GM19328 (cell line): ENCODE results near the gene TSPAN31.

ENCODE experiments used
- ATAC-seq: cut with Tn5 transposase; IDR thresholded peaks from one replicate; pipeline ENCODE4 v1.9.1; 2021; ENCODE audit warnings: mild to moderate bottlenecking, moderate library complexity; ENCODE audit not compliant: unreplicated experiment

The TSPAN31 gene

DNA sequence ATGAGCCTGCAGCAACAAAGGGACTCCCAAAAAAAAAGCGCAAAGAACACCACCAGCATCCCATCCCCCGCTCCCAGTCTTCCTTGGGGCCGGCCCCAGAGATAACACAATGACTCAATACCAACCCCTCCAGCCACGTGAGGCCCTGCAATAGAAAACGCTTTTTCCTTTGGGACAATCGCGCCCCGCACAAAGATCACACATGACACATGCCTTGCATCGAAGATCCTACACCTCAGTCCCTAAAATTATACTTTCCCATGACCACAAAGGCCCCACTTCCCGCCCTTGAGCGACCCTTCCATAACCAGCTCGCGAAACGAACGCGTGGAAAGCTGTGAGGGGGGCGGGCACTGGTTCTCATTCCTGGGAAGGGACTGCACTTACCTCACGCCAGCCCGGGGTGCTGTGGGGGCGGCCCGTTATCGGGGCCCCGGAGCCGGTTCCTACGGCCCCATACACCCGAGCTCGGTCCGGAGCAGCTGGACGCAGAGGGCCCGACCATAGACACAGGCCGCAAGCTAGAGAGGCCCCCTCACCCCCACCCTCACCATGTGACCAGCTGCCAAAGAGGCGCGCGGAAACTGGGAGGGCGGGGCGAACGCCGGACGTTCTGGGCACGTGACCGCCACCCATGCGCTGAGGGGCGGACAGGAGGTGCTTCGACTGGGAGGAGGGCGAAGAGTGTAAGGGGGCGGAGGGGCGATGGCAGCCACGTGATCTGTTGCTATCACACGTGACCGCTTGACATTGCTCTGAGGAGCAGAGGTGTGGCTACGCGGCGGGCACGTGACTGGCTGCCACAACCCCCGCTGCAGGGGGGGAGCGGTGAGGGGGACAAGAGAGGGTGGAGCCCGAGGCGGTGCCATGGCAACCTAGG lies 7.2 kb downstream of the TSPAN31 start, which contains the start of gene CDK4:
Gene CDK4 (minus strand): TSS at position 523 of the 880 bp plus-strand sequence. CDS start 593 bp downstream, outside the sequence.
- ATAC-seq = peak; percentile 57

DNA sequence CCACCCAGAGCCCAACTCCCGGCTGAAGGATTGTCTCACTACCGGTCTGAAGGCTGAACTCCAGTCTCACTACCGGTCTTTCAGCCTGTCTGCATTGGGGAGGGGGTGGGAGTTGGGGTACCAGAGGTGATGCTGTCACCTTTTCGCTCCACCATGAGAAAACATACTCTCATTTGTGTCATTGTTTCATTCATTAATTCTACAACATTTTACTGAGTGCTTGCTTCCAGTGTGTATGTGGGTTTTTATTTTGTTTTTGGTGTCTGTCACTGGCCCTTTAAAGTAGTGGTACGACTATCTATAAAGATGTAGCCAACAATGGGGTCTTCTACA lies 7.8 kb downstream of the TSPAN31 start:
- no peak for ATAC-seq

GRCh38 chr12:57753756-57754337 lies 9.0 kb downstream of the TSPAN31 start:
- ATAC-seq = no peak

DNA sequence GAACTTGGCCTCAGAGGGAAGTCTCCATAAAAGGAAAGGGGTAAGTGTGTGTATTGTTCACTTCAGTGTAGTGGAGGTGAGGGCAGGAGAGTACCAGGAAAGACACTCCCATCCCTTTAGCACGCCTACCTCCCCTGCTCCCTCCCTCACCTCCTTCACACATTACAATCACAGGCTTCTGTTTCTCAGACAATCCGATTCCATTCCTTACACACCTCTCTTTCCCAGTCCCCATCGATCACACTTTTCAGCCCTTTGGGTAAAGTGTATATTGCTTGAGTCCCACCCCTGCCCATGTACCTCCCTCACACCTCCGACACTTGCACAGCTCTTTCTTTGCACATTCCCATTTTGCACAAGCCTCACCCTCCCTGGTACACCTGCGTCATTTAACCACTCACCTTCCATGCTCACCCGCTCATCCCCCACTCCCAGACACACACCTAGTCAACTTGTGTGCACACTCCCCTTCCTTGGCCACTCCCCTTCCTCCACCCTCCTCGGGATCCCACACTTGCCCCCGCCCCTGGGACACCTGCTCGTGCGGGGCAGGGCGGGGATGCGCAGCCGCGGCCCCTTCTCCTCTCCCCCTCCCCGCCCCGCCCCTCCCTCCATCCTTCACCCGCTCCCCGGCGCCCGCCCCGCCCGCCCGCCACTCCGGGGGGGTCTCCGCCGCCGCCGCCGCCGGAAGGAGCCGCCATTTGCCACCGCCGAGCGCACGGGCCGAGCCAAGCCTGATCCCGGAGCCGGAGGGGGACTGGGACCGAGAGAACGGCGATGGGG lies 9.8 kb downstream of the TSPAN31 start, which contains the start of gene MARCHF9:
Gene MARCHF9 (plus strand): TSS at position 693 of the 783 bp plus-strand sequence. CDS start 426 bp downstream, outside the sequence.
- ATAC-seq = peak; percentile 35

- ATAC-seq = no peak
These were observed 10.3 kb downstream of the TSPAN31 start for GRCh38 chr12:57755194-57755453.

DNA sequence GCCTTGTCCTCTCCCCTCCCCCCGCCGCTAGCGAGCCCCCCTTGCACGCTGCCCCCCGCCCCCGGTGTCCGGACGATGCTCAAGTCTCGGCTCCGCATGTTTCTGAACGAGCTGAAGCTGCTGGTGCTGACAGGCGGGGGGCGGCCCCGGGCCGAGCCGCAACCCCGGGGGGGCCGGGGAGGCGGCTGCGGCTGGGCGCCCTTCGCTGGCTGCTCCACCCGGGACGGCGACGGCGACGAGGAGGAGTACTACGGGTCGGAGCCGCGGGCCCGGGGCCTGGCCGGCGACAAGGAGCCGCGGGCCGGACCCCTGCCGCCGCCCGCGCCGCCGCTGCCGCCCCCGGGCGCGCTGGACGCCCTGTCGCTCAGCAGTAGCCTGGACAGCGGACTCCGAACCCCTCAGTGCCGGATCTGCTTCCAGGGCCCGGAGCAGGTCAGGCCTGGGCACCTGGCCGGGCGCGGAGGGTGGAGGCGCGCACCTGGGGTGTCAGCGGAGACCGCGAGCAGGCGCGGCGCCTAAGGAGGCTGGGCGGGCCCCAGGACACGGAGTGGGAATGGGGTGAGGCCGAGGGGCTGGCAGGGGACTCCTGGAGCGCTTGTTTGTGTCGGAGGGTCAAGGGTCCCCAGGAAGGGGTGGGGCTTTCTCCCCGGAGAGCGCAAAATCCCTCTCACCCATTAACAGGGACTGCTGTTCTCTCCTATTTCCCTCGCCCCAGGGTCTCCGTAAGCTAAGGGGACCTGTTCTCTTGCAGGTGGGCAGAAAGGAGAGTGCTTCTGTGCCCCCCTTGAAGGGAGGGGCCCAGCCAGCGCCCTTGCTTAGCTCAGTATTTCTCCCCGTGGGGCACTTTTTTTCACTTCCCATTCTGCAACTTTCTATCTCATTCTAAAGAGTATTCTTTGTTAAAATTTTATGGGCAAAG lies 10.9 kb downstream of the TSPAN31 start:
- ATAC-seq = no peak

DNA sequence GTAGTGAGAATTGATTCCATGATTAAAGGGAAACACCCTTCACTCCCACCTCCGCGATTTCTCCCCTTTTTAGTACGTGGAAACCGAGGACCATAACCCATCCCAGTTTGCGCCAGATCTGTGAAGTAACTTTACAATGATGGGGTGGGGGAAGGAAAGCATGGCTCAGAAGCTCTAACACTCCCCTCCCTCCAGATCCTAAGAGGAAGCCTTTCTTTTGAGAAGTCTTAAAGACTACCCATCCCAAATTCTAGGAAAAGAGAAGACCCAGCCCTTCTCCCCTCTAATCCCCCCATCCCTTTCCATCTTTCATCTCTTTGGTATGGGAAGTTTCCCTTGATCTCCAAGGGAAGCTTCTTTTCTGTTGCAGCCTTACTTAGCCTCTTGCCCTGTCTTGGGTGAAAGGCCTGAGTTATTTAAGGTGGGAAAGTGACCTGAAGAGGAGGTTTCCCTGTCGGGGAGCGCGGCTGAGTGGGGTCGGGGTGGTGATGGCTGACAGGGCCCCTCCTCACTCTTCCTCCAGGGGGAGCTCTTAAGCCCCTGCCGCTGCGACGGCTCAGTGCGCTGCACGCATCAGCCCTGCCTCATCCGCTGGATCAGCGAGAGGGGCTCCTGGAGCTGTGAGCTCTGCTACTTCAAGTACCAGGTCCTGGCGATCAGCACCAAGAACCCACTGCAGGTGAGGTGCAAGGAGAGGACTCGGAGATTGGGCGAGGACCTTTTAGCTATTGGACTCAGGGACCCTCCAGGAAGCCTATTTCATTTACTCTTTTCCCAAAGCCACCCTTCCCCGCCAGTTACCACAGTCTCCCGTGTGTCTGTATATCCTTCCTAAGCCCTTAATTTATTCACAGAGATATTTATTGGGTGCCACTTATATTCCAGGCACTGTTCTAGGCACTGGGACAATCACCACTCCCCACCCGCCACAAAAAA lies 11.8 kb downstream of the TSPAN31 start:
- no peak for ATAC-seq

DNA sequence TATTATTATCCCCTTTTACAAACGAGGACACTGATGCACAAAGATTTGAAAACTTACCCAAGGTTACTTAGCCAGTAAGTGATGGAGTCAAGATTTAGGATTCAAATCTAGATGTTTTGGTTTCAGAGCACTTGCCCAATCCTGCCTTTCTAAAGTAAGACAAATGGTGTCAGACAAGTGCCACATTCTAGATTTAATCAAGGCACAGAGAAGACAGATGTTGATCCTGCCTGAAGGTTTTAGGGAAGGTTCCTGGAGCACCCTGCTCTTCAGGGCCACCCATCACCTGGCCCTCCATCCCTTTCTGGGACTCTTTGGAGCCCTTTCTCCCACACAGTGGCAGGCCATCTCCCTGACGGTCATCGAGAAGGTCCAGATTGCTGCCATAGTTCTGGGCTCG lies 12.9 kb downstream of the TSPAN31 start:
- no peak for ATAC-seq

GRCh38 chr12:57758552-57759359 lies 13.9 kb downstream of the TSPAN31 start:
- ATAC-seq = no peak

- no peak for ATAC-seq
These were observed 14.6 kb downstream of the TSPAN31 start for GRCh38 chr12:57759360-57759980.

DNA sequence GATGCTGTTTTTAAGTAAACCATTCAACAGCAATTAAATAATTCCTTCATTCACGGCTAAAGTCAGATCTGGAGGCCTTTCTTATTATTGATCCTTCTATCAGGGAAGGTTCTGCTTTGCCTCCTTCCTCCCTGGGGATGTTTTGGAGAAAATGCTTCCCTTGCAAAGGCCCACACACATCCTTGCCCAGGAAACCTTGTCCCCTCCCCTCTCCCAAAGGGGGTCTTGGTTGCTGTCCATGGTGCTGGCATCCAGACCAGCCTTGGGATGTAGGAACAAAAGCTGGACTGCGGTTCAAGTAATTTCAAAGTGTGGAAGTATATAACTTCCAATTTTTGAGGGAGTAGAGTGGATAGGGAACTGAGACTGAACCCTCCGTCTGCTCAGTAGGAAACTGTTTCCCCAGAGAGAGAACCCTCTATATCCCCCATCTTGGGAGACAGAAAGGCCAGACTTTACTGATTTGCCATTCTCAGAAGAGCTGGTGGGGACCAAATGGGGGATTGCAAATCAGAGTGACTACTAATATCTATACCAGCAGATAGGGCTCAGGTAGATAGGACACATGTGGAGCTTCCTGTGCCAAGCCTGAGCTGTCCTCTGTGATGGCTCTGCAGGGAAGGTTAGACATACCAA lies 15.6 kb downstream of the TSPAN31 start:
- ATAC-seq = no peak

DNA sequence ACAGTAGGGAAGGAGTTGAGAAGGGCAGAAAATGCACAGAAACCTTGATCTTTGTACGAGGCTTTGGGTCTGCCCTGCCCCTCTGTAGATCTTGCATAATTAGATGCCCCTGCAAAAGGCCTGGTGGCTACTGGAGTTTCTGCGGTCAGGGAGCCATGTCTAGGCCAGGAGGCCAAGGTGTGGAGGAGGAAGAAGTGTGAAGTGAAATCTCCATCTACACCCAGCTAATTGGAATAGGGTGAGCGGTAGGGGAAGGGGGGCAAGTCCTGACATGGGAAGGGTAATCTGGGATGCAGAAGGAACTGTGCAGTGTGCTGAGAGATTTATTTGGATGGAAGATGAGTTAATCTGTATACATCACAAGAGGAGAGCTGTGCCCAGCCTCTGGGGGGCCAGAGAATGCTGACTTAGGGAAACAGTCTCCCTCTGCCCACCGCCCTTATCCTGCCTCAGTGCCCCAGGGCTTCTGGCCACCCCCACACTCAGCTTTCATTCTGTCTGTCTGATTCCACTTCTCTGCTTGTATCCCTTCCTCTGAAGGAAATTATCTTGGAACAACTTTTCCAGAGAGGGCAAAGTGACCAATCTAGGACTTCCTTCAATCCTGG lies 16.7 kb downstream of the TSPAN31 start:
- no peak for ATAC-seq

GRCh38 chr12:57762463-57762862 lies 17.6 kb downstream of the TSPAN31 start:
- no peak for ATAC-seq

DNA sequence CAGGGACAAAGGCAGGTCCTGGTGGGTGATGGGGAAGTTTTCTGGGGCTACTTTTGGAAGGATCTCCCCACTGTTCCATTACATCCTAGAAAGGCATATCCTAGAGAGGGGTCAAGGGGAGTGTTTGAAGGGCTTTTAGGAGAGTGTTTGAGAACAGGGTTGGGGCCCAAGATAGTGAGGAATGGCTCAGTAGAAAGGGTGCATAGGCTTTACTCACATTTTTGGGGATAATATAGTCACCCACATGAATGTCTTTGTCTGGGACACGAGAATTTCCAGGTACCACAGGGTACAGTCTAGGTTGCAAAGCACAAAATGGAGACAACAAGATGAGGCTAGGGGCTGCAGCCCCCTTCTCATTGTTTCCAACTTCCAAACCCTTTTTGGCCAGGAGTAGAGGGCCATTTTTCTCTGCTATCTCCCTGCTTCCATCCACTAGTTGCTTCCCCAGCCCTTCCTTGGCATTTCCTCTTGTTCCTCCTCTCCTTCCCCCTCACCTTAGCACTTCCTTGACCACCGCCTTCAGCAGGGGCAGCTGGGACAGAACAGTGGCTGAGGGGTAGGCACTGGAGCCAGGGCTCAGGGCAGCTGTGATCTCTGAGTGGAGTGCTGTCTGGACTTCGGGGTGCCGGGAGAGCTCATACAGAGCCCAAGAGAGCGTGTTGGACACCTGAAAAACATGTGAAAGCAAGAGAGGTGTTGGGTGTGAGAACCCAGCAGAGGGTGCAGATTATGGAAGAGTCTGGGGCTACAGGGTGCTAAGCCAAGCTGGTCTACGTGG lies 19.2 kb downstream of the TSPAN31 start:
- ATAC-seq = no peak

GRCh38 chr12:57764662-57765002 lies 19.8 kb downstream of the TSPAN31 start:
- peak; percentile 5 for ATAC-seq

GRCh38 chr12:57765003-57765697 lies 20.3 kb downstream of the TSPAN31 start:
- ATAC-seq = peak; percentile 45
